ENCODE measurements around the gene KRT73.

Gene KRT73

DNA sequence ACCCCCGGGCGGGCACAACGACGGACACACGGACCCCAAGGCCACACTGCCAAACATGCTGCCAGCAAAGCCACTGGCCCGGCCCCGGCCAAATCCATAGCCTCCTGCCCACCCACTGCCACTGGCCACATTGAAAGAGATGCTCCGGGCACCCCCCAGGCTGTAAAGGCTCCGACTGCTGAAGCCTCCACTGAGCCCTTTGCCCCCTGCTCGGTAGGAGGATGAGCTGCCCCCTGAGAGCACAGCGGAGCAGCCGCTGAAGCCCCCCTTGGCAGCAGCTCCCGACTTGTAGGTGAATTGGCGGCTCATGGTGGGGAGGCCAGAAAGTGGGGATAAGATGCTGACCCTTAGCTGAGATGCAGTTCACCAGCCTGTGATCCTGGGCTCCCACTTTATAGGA lies at the start of gene KRT73:
Gene KRT73, minus strand, starts transcription at position 344 of the 400 bp plus-strand sequence. Its CDS starts 35 bp downstream, at position 309.
- DNase-seq = no peak

- no peak for DNase-seq
Observed at GRCh38 chr12:52667931-52668330, 49.6 kb upstream of the KRT73 start.

- DNase-seq = no peak
Observed at GRCh38 chr12:52667509-52667908, 49.1 kb upstream of the KRT73 start.

DNA sequence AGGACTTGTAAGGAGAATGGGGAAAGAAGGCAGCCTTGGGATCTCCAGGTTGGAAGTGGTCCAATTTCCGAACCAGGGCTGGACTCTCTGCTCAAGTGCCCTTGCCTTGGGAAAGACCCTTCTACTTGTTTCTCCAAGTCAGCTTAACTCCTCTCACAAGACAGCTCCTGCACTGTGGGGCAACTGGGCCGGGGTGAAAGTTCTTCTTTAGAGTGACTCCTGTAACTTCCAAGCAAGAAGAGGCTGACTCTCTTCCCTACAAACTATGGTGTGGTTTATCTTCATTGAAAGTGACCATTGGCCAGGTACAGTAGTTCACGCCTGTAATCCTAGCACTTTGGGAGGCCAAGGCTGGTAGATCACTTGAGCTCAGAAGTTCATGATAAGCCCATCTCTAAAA lies 48.1 kb upstream of the KRT73 start:
- DNase-seq = no peak

- no peak for DNase-seq
Observed at GRCh38 chr12:52663420-52663819, 45.1 kb upstream of the KRT73 start.

GRCh38 chr12:52662918-52663229 lies 44.5 kb upstream of the KRT73 start:
- DNase-seq = no peak

DNA sequence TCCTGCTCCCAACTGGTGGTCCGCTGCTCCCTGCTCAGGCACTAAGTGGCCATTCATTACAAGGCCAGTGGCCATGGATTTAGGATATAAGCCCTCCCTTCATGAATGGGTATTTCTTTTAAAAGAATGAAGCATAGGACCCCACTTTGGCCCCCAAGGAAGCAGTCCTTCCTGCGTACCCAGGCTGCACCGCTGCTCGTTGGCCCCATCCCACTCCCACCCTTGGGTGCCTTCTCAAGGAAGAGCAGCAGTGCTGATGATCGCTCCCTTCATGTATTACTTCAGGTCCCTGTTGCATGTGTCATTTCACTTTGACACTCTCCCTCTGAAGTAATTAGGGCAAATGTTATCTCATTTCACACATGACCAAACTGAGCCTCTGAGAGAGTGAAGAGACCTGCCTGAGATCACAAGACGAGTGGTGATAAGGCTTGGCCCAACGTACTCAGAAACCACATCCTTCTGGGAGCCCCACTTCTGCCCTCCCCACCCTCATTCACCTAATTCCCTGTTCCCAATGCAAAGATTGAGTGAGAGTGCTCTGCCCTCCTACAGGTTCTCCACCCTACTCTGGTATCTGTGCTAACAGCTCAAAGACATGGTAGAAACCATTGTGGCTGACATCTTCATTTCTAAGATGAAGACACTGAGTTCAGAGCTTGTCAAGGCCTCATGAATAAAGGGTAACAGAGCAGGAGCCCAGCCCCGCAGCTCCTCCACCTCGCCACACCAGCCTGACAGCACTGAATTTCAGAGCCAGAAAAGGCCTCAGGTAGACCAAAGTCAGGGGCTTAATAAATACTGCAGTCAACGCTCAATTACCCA lies 43.9 kb upstream of the KRT73 start:
- DNase-seq = no peak

DNA sequence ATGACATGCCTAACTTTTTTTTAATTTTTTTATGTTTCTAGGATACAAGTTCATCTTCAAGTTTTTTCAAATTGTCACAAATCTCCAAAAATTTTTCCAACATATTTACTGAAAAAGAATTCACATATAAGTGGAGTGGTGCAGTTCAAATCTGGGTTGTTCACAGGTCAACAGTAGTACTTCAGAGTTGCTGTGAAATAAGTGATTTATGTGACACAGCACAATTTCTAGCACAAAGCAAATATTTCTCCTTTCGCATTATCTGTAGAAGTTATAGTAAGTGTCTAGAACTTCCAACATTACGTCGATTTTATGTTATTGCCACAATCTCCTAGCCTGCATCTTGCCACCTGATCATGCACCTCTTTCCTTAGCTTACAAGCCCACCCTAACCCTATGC lies 43.3 kb upstream of the KRT73 start:
- DNase-seq = no peak

DNA sequence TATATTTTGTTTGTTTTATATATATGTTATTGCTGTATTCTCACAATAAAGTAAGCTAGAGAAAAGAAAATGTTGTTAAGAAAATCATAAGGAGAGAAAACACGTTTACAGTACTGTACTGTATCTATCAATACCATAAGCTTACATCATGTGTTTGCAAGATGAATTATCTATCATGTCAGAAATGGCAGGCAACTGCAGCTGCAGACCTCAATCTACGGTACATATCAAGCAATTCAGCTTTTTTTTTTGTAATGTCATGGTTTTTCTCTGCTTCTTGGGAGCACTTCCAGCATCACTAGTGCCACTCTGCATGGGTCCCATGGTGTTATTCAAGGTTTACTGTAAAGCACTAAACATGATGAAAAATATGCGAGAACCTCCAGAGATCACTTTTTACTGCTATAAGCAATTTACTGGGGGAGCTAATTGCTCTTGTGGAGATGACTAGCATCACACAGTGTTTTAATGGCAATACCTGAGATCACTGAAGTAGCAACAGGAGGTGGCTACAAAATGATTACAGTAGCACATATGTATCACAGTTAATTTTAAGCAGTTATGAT lies 42.7 kb upstream of the KRT73 start:
- DNase-seq = no peak

GRCh38 chr12:52659951-52660350 lies 41.6 kb upstream of the KRT73 start:
- no peak for DNase-seq

GRCh38 chr12:52659395-52659794 lies 41.0 kb upstream of the KRT73 start:
- DNase-seq = no peak

GRCh38 chr12:52658196-52658595 lies 39.8 kb upstream of the KRT73 start:
- no peak for DNase-seq

GRCh38 chr12:52657250-52657902 lies 39.0 kb upstream of the KRT73 start:
- no peak for DNase-seq

GRCh38 chr12:52656616-52657015 lies 38.3 kb upstream of the KRT73 start:
- no peak for DNase-seq

DNA sequence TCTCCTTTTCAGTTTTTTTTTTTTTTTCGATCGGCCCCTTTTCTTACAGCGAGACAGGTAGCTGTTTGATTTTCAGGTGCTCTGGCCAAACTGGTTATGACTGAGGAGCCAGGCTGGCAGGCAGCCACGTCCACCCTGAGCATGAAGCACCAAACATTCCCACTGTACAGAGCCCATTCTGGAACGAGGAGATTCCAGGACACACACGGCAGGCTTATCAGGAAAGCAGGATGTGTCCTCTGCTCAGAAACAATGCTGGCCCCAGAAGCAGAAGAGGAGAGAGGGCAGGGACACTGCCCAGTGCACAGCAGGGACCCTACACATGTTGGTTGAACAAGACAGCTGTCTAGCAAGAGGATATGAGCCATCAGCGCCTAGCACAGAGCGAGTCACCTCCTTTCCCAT lies 37.4 kb upstream of the KRT73 start:
- DNase-seq = no peak

- DNase-seq = no peak
Observed at GRCh38 chr12:52655251-52655650, 36.9 kb upstream of the KRT73 start.

DNA sequence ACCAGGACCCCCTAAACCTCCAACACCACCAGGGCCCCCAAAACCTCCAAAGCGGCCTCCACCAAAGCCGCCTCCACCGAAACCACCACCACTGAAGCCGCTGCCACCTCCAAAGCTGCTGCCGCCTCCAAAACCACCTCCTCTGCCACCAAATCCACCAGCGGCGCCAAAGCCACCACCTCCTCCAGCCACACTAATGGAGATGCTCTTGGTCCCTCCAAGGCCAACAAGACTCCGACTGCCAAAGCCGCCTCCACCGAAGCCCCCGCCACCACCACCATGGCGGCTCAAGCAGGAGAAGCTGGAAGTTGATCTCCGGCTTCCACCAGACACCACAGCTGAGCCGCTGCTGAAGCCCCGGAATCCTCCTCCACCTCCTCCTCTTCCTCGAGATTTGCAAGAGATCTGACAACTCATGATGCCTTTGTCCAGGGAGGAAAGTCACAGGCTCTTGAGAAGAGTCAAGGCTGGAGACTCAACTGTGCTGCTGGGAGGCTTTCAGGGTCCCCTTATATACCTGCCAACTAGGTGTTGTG lies 33.4 kb upstream of the KRT73 start, which contains the start of gene KRT2:
Gene KRT2, minus strand, starts transcription at position 486 of the 536 bp plus-strand sequence. Its CDS starts 69 bp downstream, at position 417.
- DNase-seq = no peak

- DNase-seq = no peak
Observed at GRCh38 chr12:52650520-52651081, 32.2 kb upstream of the KRT73 start.

GRCh38 chr12:52649066-52649465 lies 30.7 kb upstream of the KRT73 start:
- DNase-seq = no peak

DNA sequence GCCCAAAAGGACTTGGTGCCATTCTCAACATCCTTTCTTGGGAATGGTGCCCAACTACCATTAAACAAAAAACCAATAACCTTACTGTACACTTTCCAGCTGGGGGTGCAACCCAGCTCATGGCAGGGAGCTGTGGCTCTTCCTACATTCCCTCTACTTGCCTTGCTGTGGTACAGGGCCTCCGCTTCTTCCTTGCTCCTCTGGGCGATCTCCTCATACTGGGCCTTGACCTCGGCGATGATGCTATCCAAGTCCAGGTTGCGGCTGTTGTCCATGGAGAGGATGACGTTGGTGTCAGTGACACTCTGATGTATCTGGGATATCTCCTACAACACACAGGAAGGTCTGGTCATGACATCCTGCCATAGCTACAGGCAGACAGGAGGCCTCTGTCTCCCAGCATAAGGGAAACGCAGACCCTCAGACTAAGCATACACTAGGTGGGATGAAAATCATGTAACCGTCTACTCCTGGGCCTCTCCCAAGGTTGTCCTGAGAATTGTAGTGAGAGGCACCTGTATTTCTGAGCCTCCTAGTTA lies 29.7 kb upstream of the KRT73 start:
- DNase-seq = no peak

GRCh38 chr12:52647601-52648000 lies 29.2 kb upstream of the KRT73 start:
- DNase-seq = no peak

DNA sequence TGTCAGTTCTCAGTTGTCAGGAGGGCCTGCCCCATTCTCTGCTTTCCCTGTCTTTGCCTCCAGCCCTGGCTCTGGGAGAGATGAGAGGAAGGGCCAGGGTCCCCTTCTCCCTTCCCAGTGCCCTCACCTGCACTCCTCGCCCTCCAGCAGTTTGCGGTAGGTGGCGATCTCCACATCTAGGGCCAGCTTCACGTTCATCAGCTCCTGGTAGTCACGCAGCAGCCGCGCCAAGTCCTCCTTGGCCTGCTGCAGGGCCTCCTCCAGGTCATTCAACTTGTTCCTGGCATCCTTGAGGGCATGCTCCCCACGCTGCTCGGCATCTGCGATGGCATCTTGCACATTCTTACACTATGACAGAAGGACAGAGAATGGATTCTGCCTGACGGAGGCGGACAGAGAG lies 28.3 kb upstream of the KRT73 start:
- no peak for DNase-seq

GRCh38 chr12:52645982-52646381 lies 27.6 kb upstream of the KRT73 start:
- DNase-seq = no peak

Measured in CD4-positive, alpha-beta T cell treated with Interleukin-12 subunit alpha and Interleukin-12 subunit beta, for 1 hour (primary cell).